Activated CD4-positive, alpha-beta T cell treated with anti-CD3 and anti-CD28 coated beads, Interleukin-2, amount 50 U/mL, for 16 hours (primary cell): ENCODE measurements around the gene PRKAR1B.

Experiments used
- DNase-seq: peaks from one replicate; pipeline ENCODE4 v3.0.0-alpha.2; 2020

PRKAR1B gene

DNA sequence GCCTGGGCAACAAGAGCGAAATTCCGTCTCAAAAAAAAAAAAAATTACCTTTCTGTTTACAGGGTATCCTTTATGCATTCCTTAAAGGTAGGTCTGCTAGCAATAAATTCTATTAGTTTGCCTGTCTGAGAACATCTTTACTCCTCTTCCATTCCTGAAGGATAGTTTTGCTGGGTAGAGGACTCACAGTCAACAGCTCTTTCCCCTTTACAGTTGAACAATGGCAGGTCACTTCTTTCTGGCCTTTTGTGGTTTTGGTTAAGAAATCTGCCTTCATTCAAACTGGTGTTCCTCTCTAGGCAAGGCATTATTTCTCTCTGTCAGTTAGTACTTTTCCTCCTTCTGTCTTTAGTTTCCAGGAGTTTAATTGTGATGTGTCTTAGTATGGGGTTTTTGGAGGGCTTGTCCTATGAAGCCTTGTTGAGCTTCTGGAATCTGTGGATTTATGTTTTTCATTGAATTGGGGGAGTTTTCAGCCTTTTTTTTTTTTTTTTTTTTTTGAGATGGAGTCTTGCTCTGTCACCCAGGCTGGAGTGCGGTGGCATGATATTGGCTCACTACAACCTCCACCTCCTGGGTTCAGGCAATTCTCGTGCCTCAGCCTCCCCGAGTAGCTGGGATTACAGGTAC lies 5.3 kb downstream of the PRKAR1B start:
- DNase-seq, result no peak

DNA sequence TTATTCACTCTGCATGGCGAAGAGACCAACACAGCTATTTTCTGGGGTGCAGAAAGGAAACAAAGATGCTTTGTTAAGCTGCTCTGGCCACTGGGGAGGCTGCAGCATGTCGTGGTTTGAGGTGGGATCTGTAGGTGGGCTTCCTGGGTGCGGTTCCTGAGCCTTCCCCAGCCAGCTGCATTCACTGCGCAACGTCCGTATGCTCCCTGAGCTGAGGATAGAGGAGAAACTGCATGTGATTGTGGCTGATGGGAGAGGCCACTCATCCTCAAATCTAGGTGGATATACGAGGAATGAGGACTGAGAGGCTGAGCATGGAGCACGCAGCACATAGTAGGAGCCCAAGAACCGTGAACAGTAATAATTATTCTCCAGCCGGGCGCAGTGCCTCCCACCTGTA lies 10.4 kb downstream of the PRKAR1B start:
- DNase-seq, result no peak

DNA sequence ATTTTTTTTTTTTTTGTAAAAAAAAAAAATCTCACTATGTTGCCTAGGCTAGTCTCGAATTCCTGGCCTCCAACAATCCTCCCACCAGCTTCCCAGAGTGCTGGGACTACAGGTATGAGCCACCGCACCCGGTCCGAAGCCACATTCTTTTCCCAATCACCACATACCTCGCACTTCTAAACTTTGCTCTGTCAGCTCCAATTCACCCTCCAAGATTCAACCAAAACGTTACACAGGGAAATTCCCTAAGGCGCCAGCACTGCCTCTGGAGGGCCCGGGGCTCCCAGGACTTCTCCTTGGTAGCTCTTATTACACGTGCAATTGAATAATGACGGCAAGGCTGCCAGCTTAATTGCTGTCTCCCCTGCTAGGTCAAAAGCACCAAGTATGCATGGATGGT lies 10.9 kb downstream of the PRKAR1B start:
- DNase-seq, result no peak

DNA sequence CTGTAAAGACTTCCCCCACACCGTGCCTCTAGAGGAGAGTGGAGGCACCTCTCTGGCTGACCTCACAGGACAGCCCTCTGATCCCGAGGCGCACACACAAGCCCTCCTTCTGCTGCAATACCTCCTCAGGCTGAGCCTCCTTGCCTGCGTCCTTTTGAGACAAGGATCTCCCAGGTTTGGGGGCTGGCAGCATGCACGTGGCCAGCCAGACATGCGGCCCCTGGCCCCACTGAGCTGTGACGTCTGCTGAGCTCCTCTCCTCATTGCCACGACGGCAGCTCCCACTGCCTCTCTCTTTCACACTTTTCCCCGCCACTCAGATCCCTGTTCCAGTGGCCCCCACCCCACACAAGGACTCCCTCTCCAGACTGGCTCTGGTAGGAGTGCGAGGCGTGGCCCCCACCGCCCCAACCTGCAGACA lies 12.8 kb downstream of the PRKAR1B start:
- DNase-seq, result no peak

DNA sequence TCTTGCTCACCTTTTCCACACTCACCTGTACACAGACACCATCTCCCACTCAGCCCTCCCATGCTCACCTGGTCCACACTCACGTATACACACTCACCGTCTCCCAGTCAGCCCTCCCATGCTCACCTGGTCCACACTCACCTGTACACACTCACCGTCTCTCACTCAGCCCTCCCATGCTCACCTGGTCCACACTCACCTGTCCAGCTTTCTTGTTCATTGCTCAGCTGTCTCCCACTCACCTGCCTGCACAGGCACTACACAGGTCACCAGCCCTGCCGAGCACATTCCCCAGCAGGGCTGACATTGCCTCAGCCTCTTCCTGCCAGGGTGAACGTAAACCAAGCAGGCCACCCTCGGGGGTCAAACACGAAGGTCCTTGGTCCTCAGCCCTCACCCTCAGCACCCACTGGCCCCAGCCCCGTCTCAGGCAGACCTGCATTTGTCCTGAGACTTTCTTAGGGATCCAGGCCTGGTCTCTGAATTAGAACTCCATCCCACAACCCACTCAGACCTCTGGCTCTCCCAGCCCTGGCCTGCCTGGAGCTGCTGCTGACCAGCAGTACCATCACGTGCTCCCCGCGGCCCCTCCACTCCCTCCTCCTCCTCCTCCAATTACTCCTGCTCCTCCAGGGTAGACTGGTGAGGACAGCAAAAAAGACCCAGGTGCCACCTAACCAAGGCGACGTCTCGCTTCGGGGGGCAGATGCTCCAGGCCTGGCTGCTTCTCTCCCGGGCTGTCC lies 13.4 kb downstream of the PRKAR1B start:
- DNase-seq, result no peak

DNA sequence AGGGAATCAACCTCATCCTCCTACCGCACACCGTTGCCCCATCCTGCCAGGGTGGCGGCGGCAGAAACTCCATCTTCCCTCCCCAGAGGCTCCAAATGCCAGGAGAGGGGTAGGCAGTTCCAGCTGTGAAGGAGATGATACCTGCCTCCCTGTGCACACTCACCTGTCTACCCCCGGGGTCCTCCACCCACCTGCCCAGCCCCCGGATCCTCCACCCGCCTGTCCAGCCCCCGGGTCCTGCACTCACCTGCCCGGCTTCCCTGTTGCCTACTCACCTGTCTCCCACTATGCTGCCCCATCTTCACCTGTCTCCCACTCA lies 14.0 kb downstream of the PRKAR1B start:
- DNase-seq, result no peak

DNA sequence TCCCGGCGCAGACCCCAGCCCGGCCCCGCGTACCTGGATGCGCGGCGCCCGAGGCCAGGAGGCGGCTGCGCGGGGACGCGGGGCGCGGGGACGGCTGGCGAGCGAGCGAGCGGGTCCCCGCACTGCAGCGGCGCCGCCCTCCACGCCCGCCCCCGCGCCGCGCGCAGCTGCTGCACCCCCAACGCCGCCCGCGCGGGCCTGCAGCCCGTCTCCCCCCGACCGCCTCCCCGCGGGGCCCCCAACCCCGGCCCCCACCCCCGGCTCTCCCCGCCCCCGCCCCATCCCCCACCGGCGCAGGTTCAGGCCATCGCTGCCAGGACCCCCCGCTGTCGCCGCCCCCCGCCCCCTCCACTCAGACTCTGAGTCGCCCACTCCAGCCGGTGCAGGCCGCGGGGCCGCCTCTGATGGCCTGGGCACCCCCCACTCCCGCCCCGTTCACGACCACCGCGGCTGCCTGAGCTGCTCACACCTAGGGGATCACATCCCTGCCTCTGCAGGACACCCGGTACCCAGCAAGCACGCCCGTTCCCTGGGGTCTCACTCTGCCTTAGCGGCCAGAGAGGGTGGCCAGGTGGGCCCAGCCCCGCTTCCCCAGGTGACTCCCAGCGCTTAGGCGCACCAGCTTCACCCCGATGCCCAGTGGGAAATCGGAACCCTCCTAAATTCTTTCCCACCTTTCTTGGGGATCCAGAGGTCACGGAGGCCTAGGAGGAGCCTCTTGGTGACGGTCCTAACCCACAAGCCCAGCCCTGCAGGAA lies 14.5 kb downstream of the PRKAR1B start:
- DNase-seq, result no peak

DNA sequence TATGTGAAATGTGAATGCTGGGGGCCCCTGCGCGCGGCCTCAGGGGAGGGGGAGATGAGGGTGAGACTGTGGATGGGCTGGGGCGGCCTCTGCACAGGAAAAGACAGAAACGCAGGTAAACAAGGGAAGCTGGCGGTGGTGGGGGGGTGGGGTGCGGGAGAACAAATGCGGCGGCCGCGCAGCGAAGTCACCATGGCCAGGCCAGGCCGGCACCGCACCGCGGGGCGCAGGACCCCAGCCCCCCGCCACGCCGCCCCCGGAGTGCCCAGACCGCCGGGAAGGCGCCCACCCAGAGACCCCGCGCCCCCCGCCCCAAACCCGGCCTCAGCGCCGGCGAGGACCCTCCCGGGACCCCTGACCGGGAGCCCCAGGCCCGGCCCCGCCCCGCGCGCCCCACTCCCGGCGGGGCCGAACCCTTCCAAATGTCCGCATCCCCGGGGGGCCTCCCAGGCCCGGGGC lies 15.1 kb downstream of the PRKAR1B start:
- DNase-seq, result no peak

DNA sequence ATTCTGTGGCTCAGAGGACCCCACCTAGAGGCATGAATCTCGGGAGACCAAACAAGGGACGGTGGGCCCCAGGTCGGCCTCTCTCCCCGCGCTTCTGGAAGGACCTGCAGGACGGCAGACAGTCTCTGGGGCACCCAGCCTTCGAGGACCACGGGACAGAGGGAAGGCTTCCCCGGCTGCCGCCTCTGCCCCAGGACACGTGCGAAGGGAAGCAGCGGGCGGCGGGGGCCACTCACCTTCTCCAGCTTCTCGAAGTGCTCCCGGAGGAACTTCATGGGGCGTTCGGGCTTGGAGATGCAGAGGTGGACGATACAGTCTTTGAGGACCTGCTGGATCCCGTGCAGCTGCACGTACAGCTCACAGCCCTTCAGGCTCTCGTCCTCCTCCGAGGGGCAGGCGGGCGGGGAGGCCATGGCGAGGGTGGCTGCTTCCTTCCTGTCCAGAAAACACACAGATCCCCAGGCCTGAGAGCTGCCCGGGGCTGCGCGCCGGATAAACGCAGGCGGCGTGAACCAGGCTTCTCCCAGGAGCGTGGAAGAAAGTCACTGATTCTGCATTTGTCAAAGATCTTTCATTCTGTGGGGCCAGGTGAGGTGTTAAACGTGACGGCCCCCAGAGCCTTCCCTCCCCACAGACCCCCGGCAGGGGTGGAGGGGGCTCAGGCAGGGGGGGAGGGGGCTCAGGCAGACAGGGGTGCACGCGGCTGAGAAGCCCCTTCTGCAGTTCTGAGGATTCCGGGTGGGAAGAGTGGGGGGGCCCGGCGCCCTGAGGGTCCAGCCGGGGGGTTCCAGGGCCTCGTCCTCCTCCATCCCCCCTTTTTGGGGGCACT lies 15.8 kb downstream of the PRKAR1B start:
- DNase-seq, result no peak

DNA sequence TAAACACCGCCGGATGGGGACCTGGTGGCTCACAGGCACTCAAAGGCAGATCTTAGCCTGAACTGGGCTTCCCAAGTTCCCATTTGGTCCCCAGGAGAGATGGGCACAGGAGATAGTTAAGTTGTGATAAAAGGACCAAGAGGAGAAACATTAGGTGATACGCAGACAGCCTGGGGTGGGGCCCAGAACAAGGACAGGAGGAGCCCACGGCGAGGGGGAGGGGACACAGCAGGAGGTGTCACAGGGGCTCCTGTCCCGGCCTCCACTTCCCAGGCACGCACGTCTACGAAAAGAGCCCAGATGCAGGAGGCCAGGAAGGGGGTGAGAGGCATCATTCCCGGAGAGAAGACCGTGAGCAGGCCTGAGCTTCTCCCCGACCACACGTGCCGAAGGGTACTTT lies 16.9 kb downstream of the PRKAR1B start:
- DNase-seq, result no peak

DNA sequence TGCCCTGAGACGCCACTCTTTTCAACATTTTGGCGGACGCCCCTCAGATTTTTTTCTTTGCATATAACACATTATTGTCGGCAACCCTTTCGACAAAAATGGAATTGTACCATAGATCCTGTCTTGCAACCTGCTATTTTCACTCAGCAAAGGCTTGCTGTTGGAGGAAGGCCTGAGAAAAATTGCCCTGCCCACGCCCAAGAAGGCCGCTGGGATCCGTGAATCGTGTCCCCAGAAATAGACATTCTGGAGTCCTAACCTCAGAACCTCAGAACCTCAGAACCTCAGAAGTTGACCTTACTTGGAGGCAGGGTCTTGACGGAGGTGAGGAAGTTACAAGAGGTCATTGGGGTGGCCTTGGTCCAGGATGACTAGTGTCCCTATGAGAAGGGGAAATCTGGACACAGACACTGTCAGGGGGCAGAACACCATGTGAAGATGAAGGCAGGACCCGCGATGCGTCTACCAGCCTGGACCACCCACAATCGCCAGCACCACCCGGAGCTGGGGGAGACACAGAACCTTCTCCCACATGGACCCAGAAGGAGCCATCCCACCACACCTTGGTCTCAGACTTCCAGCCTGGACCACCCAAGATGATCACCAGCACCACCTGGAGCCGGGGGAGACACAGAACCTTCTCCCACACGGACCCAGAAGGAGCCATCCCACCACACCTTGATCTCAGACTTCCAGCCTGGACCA lies 19.6 kb downstream of the PRKAR1B start:
- no peak for DNase-seq

DNA sequence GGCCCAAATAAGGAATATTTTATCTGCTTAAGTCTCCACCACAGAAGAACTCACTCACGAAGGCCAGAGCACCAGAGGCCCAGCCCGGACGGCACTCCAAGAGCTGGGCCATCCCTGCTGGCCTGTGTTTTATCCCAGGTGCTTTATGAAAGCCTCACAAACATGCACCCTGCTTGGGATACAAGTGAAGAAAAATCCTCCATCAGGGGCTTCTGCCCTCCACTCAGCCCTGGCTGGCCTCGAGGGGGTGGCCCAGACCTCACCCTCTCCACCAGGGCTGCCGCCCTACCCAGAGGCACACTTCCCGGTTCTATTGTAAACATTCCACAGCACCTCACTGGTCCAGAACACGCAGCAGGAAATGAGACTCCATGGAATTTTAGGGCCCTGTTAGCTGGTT lies 20.4 kb downstream of the PRKAR1B start:
- no peak for DNase-seq

DNA sequence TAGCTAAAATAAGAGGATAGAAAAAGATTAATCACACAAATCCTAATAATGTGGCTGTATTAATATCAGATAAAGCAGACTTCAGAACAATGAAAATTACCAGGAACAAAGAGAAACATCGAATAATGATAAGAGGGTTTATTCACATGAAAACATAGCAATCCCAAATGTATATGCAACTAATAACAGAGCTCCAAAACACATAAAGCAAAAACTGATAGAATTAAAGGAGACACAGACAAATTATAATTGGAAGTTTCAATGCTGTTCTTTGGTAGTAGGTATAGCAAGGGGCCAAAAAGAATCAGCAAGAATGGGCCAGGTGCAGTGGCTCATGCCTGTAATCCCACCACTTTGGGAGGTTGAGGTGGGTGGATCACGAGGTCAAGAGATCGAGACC lies 24.0 kb downstream of the PRKAR1B start:
- no peak for DNase-seq

DNA sequence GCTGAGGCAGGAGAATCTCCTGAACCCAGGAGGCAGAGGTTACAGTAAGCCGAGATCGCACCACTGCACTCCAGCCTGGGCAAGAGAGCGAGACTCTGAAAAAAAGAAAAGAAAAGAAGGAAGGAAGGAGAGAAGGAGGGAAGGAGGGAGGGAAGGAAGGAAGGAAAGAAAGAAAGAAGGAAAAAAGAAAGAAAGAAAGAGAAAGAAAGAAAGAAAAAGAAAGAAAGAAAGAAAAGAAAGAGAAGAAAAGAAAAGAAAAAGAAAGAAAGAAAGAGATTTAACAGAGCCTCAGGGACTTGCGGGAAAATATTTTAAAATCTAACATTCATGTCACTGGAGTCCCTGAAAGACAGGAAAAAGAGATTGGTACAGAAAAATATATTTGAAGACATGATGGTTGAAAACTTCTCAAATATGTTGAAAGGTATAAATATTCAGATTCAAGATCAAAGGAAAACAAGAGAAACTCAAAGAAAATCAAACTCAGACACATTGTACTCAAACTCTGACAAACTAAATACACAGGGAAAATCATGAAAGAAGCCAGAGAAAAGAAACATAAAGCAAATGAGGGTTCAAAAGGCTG lies 25.9 kb downstream of the PRKAR1B start:
- DNase-seq, result no peak

DNA sequence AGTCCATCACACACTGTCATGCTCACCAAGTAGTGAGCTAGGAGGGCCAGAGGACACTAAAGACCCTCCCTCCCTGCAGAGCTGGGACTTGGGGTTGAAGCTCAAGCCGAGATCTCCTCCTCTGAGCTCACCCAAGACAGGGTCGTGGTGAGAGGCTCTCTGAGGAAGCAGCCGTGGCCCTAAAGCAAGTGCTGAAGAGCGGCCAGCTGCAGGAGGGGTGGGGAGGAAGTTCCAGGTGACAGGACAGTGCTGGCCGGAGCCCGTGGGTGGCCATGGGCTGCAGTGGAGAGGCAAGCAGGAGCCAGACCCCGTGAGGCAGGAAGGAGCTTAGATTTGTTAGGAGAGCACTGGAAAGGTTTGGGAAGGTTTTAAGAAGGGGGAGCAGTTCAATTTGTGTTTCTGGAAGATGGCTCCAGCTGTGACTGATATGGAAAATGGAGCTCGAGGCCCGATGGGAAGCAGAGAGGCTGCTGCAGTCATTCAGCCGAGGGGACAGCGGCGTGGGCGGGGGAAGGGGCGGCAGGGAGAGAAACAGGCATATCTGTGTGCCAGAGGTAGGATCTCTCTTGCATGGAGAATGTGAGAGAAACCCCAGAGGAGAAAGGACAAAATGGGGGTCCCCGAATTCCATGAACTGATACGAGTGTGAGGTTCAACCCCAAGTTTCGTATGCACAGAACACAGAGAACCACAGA lies 27.5 kb downstream of the PRKAR1B start:
- no peak for DNase-seq

DNA sequence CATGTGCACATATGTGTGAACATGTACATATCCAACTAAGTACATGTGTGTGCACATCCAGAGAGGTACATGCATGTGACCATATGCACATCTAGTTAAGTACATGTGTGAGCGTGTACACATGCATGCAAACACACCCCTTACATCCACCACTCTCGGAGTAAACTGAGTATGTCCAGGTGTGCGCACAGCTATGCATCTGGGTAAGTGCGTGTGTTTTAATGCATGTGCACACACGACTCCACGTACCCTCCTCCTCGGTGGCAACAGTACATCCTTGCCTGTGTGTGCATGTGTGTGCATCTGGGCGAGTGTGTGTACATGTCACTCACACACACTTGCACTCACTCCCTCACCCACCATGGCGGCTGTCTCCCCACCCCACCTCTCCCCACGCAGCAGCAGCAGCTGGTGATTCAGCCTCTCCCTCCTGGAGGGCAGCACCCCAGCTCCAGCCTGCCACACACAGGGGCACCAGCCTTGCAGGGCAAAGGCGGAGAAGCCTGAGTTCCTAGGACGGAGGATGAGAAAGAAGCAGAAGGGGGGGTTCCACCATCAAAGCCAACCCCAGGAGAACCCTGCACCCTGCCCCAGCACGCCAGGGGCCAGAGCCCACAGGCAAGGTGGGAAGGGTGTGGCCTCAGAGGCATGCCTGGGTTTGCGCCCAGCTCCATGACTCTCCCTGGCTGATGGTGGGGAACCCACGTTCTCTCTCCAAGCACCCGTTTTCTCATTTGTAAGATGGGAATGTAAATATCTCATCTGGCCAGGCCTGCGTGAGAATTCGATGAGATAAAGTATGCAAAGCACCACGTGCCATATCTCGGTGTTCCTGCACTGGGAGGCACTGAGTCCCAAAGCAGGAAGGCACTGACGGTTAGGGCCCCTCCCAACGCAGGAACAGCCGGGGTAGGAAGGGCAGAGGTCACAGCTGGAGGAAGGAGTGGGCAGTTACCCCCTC lies 28.3 kb downstream of the PRKAR1B start:
- DNase-seq, result no peak

DNA sequence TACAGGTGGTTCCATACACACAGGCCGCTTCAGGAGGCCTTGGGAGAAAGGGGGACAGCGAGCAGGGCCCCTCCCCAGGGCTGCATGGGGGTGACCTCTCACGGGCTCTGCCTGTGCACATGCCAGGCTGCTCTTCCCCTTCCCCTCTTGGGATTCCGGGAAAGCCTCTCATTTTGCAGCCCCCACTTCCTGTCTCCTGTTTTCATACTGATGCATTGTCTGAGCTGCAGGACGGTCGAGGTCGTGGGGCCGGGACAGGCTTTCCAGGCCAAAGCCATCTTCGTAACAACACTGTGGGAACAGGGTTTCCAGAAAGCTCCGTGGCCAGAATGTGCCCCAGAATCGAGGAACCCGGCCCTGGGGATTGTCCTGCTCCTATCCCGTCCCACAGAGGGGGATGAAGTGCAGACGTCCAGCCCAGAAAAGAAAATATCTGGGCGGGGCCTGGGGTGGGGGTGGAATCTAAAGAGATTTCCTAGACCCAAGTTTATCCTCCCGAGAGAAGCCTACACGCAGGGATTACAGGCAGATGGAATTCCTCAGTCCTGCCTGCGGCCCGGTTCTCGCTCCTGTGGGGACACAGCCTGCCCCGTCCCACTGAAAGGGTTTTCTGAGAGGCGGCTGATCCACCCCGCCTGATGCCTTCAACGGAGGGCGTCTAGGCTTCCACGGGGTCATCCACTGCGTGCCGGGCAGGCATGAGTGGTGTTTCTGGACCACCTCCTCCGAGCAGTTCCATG lies 30.1 kb downstream of the PRKAR1B start:
- no peak for DNase-seq

DNA sequence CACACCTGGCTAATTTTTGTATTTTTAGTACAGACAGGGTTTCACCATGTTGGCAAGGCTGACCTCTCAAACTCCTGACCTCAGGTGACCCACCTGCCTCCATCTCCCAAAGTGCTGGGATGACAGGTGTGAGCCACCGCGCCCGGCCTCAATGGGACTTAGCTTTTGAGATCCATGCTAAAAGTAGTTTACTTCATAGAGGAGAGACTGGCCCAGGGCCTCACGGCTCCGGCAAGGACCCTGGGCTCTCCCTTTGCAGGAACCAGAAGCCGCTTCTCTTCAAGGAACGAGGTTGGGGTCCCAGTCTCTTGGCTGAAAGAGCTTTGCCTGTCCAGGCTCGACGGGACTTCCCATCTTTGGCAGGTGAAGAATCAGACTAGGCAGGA lies 30.7 kb downstream of the PRKAR1B start:
- no peak for DNase-seq

DNA sequence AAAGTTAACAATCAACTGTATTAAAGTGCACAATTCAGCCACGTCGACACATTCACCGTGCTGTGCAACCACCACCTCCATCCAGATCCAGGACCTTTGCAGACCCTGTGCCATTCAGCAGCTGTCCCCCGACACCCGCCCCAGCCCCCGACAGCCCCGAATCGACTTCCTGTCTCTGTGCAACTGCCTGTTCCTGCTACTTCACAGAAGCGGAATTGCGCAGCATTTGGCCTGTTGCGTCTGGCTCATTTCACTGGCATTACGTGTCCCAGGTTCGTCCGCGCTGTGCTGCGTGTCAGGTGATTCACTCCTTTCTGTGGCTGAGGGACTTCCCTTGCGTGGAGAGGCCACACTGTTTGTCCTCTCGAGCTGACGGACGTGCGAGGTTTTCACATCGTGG lies 33.8 kb downstream of the PRKAR1B start:
- DNase-seq, result no peak
